Measurements from ENCODE around the gene STXBP3.

Gene STXBP3

GRCh38 chr1:108742253-108742652 is 4.2 kb upstream of the STXBP3 start:
- H3K27ac ChIP-seq: no peak overlapping the region
- TF ChIP-seq ZFX (IDR thresholded peaks at IDR 0.05): no peak

DNA sequence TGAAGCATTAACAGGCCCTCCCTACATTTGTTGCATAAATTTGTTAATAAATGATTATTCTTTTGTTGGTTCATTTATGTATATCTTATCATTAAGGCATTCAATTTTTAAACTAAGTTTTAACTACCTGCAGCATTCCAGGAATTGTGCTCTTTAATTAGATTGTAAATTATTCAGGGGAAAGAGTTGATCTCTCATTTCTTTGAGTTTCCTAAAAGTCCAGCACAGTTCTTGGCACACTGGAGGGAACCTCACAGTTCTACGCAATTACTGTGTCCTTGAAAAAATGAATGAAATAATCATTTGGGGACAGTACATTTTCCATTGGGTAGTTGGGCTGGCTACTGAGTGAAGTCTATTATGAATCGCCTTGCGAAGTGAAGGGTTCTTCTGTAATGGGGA is 493 bp upstream of the STXBP3 start:
- TF ChIP-seq ZFX (IDR thresholded peaks at IDR 0.05) (no peak), CTCF (conservative IDR thresholded peaks at IDR 0.05) (0 out of 2 replicates have a peak, but pooled peaks have one; percentile 89)
- peak overlapping the region; percentile 96 for H3K27ac ChIP-seq

- 0 out of 2 replicates have a peak, but pooled peaks have one; percentile 33 for TF ChIP-seq ZFX (IDR thresholded peaks at IDR 0.05)
- no peak for TF ChIP-seq CTCF (conservative IDR thresholded peaks at IDR 0.05)
- H3K27ac ChIP-seq: peak overlapping the region; percentile 96
Observed at GRCh38 chr1:108747171-108747850, 837 bp downstream of the STXBP3 start.

- no peak overlapping the region for H3K27ac ChIP-seq
- TF ChIP-seq ZFX (IDR thresholded peaks at IDR 0.05): no peak
- TF ChIP-seq CTCF (conservative IDR thresholded peaks at IDR 0.05): no peak
Observed at GRCh38 chr1:108747898-108748297, 1.4 kb downstream of the STXBP3 start.

GRCh38 chr1:108749081-108749480 is 2.6 kb downstream of the STXBP3 start:
- TF ChIP-seq ZFX (IDR thresholded peaks at IDR 0.05) (no peak), CTCF (conservative IDR thresholded peaks at IDR 0.05) (no peak)
- no peak overlapping the region for H3K27ac ChIP-seq

- H3K27ac ChIP-seq: no peak overlapping the region
- TF ChIP-seq CTCF (conservative IDR thresholded peaks at IDR 0.05): no peak
- TF ChIP-seq ZFX (IDR thresholded peaks at IDR 0.05): no peak
Observed at GRCh38 chr1:108750476-108751181, 4.2 kb downstream of the STXBP3 start.

- H3K27ac ChIP-seq: no peak overlapping the region
- TF ChIP-seq ZFX (IDR thresholded peaks at IDR 0.05): no peak
- TF ChIP-seq CTCF (conservative IDR thresholded peaks at IDR 0.05): no peak
Observed at GRCh38 chr1:108753363-108753762, 6.9 kb downstream of the STXBP3 start.
